HL-60 (cell line): ENCODE results near the gene ASPDH.

Experiments used
- DNase-seq, 2 experiments: peaks; one replicate each; pipeline ENCODE4 v3.0.0-alpha.2; 2010 to 2020; ENCODE audit warnings: low read depth in 1 of 2, low spot score in 1 of 2
- H3K27ac ChIP-seq: fragments of 250-450 bp; sonication (Bioruptor Pico); replicated peaks from 2 replicates; pipeline ENCODE4 v1.5.1; 2020; ENCODE audit warnings: mild to moderate bottlenecking, moderate library complexity
- H3K27me3 ChIP-seq: fragments of 250-450 bp; sonication (Bioruptor Pico); 2 replicates; pipeline ENCODE4 v1.5.1; 2021; ENCODE audit warnings: mild to moderate bottlenecking, moderate library complexity; ENCODE audit not compliant: insufficient read depth, poor library complexity, severe bottlenecking
- H3K4me3 ChIP-seq: replicated peaks from 2 replicates; pipeline ENCODE4 v1.5.1; 2011; ENCODE audit warnings: mild to moderate bottlenecking, control low read depth, low read length; ENCODE audit not compliant: insufficient read depth
- GABPA ChIP-seq: IDR thresholded peaks from 2 replicates; pipeline ENCODE4 v1.6.1; 2012; ENCODE audit warnings: low read depth
- POLR2AphosphoS5 ChIP-seq: IDR thresholded peaks from 2 replicates; pipeline ENCODE4 v1.6.1; 2012; ENCODE audit warnings: low read depth
- SPI1 ChIP-seq: IDR thresholded peaks from 2 replicates; pipeline ENCODE4 v1.6.1; 2012; ENCODE audit warnings: low read depth, mild to moderate bottlenecking, borderline replicate concordance
- TF ChIP-seq, protein P1 (sequence below): IDR thresholded peaks from 2 replicates; pipeline ENCODE4 v1.6.1; 2012; ENCODE audit warnings: low read depth; ENCODE audit not compliant: insufficient replicate concordance
- TF ChIP-seq, protein P2 (sequence below): IDR thresholded peaks from one replicate; pipeline ENCODE4 v1.5.1; 2011; ENCODE audit warnings: low read length, control low read depth, inconsistent platforms; ENCODE audit not compliant: insufficient read depth

ASPDH gene

DNA sequence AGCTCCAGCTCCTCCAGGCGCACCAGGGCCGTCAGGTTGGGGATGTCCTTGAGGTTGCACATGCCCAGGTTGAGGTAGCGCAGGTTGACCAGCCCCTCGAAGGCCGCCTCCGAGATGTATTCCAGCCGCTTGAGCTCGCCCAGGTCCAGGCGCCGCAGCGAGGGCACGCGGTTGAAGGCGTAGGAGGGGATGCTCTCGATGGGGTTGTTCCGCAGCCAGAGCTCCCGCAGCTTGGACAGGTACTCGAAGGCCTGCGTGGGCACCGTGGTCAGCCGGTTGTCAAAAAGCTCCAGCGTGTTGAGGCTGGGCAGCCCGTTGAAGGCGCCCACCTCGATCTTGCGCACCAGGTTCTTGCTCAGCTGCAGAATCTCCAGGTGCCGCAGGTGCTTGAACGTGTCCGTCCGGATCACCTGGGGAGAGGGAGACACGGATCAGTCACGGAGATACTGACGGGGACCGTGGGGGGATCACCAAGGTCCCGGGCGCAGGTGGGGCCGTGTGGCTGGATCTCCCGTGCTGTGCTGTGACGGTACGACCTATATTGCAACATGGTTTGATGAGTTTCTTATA is 5.4 kb upstream of the ASPDH start:
- no peak for DNase-seq
- TF ChIP-seq, protein P1, sequence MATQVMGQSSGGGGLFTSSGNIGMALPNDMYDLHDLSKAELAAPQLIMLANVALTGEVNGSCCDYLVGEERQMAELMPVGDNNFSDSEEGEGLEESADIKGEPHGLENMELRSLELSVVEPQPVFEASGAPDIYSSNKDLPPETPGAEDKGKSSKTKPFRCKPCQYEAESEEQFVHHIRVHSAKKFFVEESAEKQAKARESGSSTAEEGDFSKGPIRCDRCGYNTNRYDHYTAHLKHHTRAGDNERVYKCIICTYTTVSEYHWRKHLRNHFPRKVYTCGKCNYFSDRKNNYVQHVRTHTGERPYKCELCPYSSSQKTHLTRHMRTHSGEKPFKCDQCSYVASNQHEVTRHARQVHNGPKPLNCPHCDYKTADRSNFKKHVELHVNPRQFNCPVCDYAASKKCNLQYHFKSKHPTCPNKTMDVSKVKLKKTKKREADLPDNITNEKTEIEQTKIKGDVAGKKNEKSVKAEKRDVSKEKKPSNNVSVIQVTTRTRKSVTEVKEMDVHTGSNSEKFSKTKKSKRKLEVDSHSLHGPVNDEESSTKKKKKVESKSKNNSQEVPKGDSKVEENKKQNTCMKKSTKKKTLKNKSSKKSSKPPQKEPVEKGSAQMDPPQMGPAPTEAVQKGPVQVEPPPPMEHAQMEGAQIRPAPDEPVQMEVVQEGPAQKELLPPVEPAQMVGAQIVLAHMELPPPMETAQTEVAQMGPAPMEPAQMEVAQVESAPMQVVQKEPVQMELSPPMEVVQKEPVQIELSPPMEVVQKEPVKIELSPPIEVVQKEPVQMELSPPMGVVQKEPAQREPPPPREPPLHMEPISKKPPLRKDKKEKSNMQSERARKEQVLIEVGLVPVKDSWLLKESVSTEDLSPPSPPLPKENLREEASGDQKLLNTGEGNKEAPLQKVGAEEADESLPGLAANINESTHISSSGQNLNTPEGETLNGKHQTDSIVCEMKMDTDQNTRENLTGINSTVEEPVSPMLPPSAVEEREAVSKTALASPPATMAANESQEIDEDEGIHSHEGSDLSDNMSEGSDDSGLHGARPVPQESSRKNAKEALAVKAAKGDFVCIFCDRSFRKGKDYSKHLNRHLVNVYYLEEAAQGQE, result no peak
- TF ChIP-seq SPI1, result no peak
- no peak for TF ChIP-seq POLR2AphosphoS5
- TF ChIP-seq GABPA, result no peak
- TF ChIP-seq, protein P2, sequence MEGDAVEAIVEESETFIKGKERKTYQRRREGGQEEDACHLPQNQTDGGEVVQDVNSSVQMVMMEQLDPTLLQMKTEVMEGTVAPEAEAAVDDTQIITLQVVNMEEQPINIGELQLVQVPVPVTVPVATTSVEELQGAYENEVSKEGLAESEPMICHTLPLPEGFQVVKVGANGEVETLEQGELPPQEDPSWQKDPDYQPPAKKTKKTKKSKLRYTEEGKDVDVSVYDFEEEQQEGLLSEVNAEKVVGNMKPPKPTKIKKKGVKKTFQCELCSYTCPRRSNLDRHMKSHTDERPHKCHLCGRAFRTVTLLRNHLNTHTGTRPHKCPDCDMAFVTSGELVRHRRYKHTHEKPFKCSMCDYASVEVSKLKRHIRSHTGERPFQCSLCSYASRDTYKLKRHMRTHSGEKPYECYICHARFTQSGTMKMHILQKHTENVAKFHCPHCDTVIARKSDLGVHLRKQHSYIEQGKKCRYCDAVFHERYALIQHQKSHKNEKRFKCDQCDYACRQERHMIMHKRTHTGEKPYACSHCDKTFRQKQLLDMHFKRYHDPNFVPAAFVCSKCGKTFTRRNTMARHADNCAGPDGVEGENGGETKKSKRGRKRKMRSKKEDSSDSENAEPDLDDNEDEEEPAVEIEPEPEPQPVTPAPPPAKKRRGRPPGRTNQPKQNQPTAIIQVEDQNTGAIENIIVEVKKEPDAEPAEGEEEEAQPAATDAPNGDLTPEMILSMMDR, result no peak
- Histone ChIP-seq H3K27me3 (peaks cover 8% of the 10 kb centered on the region), H3K27ac (no peak overlapping the region), H3K4me3 (no peak overlapping the region)

DNA sequence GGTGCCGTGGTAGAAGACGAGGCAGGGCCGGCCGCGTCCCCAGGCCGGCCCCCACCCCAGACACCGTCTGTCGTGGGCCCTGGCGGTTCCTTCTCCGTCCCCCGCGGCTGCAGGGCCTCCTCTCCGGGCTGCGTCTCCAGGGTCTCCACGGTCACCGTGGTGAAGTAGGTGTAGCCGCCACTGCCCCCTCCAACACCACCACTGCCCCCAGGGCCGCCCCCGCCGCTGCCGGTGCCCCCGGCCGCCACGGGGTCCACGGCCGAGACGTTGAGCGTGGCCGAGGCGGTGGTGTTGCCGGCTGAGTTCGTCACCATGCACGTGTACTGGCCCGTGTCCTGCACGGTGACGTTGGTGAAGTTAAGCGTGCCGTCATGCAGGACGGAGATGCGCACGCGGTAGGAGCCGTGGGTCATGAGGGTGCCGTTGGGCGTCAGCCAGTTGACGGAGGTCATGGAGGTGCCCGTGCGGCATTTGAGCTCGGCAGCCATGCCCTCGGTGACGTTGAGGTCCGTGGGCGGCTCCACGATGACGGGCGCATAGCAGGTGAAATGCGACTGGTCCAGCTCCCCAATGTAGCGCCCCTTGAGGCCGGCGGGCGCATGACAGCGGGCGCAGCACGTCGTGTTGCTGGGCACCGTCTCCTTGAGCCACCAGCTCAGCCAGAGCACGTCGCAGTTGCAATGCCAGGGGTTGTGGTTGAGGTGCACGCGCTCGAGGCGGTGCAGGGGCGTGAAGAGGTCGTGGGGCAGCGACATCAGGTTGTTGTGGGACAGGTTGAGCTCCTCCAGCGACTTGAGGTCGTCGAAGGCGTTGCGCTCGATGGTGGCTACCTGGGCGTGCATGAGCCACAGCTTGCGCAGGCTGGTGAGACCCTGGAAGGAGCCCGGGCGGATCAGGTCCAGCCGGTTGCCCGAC is 4.6 kb upstream of the ASPDH start:
- Histone ChIP-seq H3K4me3 (no peak overlapping the region), H3K27me3 (peaks cover 8% of the 10 kb centered on the region), H3K27ac (no peak overlapping the region)
- DNase-seq, result no peak
- TF ChIP-seq, protein P2, result no peak
- TF ChIP-seq POLR2AphosphoS5 (no peak), GABPA (no peak), SPI1 (no peak)
- TF ChIP-seq, protein P1, result no peak

DNA sequence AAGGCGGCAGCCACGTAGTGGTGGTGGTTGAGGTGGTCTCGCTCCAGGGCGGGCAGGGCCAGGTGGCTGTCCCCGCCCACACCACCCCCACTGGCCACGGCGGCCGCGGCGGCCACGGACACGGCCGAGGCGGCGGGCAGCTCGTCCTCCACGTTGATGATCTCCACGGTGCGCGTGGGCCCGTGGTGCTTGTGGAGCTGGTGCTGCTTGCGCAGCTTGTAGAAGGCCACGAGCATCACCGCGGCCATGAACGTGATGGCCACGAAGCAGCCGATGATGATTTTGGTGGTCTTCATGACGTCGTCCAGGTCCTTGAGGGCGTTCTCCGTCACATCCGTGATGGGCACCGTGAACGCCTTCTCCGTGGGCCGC is 4.0 kb upstream of the ASPDH start:
- Histone ChIP-seq H3K4me3 (no peak overlapping the region), H3K27me3 (peaks cover 8% of the 10 kb centered on the region), H3K27ac (no peak overlapping the region)
- no peak for TF ChIP-seq GABPA
- no peak for TF ChIP-seq POLR2AphosphoS5
- TF ChIP-seq, protein P2, result no peak
- no peak for TF ChIP-seq SPI1
- TF ChIP-seq, protein P1, result no peak
- no peak for DNase-seq
